GM23338 (cell line): ENCODE data around the gene PTPRC. TPM values are rescaled to one million over a fixed set of nuclear protein-coding genes. Genes with fewer than 3 reads are reported as not detected.

Source experiments
- ATAC-seq: fragments of 200-7000 bp; cut with Tn5 transposase; 3 replicates; pipeline ENCODE4 v1.9.1; 2020
- DNase-seq: peaks from one replicate; pipeline ENCODE4 v3.0.0-alpha.2; 2015; ENCODE audit warnings: low spot score
- H2AFZ ChIP-seq: fragments of 200-600 bp; sonication (generic); 2 replicates; pipeline ENCODE4 v1.8.0; 2016; ENCODE audit warnings: antibody characterized with exemption, mild to moderate bottlenecking, moderate library complexity
- H3F3A ChIP-seq: fragments of 200-600 bp; sonication (generic); replicated peaks from 2 replicates; pipeline ENCODE4 v1.8.0; 2017; ENCODE audit warnings: antibody characterized with exemption, mixed run types, low read depth
- H3K27ac ChIP-seq: fragments of 200-600 bp; sonication (generic); 2 replicates; pipeline ENCODE4 v1.6.1; 2016; ENCODE audit warnings: low read depth
- H3K27me3 ChIP-seq: fragments of 200-600 bp; sonication (generic); 2 replicates; pipeline ENCODE4 v1.8.0; 2016; ENCODE audit warnings: mild to moderate bottlenecking, mixed run types, moderate library complexity; ENCODE audit not compliant: insufficient read depth
- H3K36me3 ChIP-seq: fragments of 200-600 bp; sonication (generic); 2 replicates; pipeline ENCODE4 v1.8.0; 2016; ENCODE audit warnings: mild to moderate bottlenecking; ENCODE audit not compliant: insufficient read depth
- H3K4me1 ChIP-seq: fragments of 200-600 bp; sonication (generic); 2 replicates; pipeline ENCODE4 v1.8.0; 2016; ENCODE audit warnings: mild to moderate bottlenecking, moderate library complexity; ENCODE audit not compliant: insufficient read depth
- H3K4me2 ChIP-seq: fragments of 200-600 bp; sonication (generic); 2 replicates; pipeline ENCODE4 v1.7.1; 2017; ENCODE audit warnings: mixed run types
- H3K4me3 ChIP-seq: fragments of 200-600 bp; sonication (generic); 2 replicates; pipeline ENCODE4 v1.6.1; 2016; ENCODE audit warnings: mixed run types
- H3K79me2 ChIP-seq: fragments of 200-600 bp; sonication (generic); replicated peaks from 2 replicates; pipeline ENCODE4 v1.8.0; 2017; ENCODE audit warnings: mild to moderate bottlenecking; ENCODE audit not compliant: insufficient read depth
- H3K9me2 ChIP-seq: fragments of 200-600 bp; sonication (generic); 2 replicates; pipeline ENCODE4 v1.8.0; 2017; ENCODE audit not compliant: insufficient read depth
- H4K20me1 ChIP-seq: fragments of 200-600 bp; sonication (generic); replicated peaks from 2 replicates; pipeline ENCODE4 v1.8.0; 2017; ENCODE audit warnings: mild to moderate bottlenecking; ENCODE audit not compliant: insufficient read depth
- H3K27ac Mint-ChIP-seq: 2 replicates; pipeline ENCODE4 v1.8.0; 2020; ENCODE audit warnings: inconsistent platforms, mild to moderate bottlenecking, moderate library complexity, mixed read lengths
- H3K27me3 Mint-ChIP-seq: 3 replicates; pipeline ENCODE4 v1.8.0; 2022; ENCODE audit warnings: low read depth, mild to moderate bottlenecking, moderate library complexity, mixed read lengths, inconsistent platforms; ENCODE audit not compliant: insufficient read depth, poor library complexity
- H3K36me3 Mint-ChIP-seq: 3 replicates; pipeline ENCODE4 v1.8.0; 2021; ENCODE audit warnings: low read depth, mild to moderate bottlenecking, inconsistent platforms, moderate library complexity, mixed read lengths
- H3K4me1 Mint-ChIP-seq: 3 replicates; pipeline ENCODE4 v1.8.0; 2020; ENCODE audit warnings: mild to moderate bottlenecking, inconsistent platforms, mixed read lengths
- H3K4me3 Mint-ChIP-seq: 3 replicates; pipeline ENCODE4 v1.8.0; 2021; ENCODE audit warnings: moderate library complexity, mild to moderate bottlenecking, inconsistent platforms, mixed read lengths
- H3K9me3 Mint-ChIP-seq: 3 replicates; pipeline ENCODE4 v1.8.0; 2020; ENCODE audit warnings: moderate library complexity, mild to moderate bottlenecking, inconsistent platforms, mixed read lengths
- CREB1 ChIP-seq: fragments of 250-450 bp; sonication (Bioruptor Pico); IDR thresholded peaks from 2 replicates; pipeline ENCODE4 v1.5.0; 2020; ENCODE audit warnings: low read depth, mild to moderate bottlenecking, moderate library complexity
- CTCF ChIP-seq, 2 experiments: fragments of 200-600 bp in 1 of 2; sonication (generic) in 1 of 2; conservative IDR thresholded peaks; 2 replicates each; pipeline versions ENCODE4 v1.5.1 to v1.6.1; 2016 to 2017; ENCODE audit warnings: antibody characterized with exemption in 2 of 2, low read depth in 2 of 2, mild to moderate bottlenecking in 2 of 2, moderate library complexity in 1 of 2
- ETS1 ChIP-seq: IDR thresholded peaks from 2 replicates; pipeline ENCODE4 v1.6.1; 2016; ENCODE audit warnings: antibody characterized with exemption
- EZH2 ChIP-seq: fragments of 200-600 bp; sonication (generic); IDR thresholded peaks from one replicate; pipeline ENCODE4 v1.8.0; 2017; ENCODE audit warnings: antibody characterized with exemption, mild to moderate bottlenecking, low read depth; ENCODE audit not compliant: unreplicated experiment
- EZH2phosphoT487 ChIP-seq: fragments of 200-600 bp; sonication (generic); IDR thresholded peaks from one replicate; pipeline ENCODE4 v1.8.1; 2018; ENCODE audit warnings: antibody characterized with exemption; ENCODE audit not compliant: unreplicated experiment
- JUNB ChIP-seq: IDR thresholded peaks from one replicate; pipeline ENCODE4 v1.6.1; 2016; ENCODE audit warnings: antibody characterized with exemption; ENCODE audit not compliant: unreplicated experiment
- NANOG ChIP-seq: IDR thresholded peaks from 2 replicates; pipeline ENCODE4 v1.6.1; 2016; ENCODE audit warnings: antibody characterized with exemption, borderline replicate concordance
- POLR2AphosphoS5 ChIP-seq: IDR thresholded peaks from 2 replicates; pipeline ENCODE4 v1.6.1; 2016; ENCODE audit warnings: antibody characterized with exemption, low read depth
- REST ChIP-seq: IDR thresholded peaks from one replicate; pipeline ENCODE4 v1.6.1; 2018; ENCODE audit warnings: antibody characterized with exemption; ENCODE audit not compliant: unreplicated experiment
- STAT1 ChIP-seq: IDR thresholded peaks from one replicate; pipeline ENCODE4 v1.6.1; 2016; ENCODE audit warnings: antibody characterized with exemption; ENCODE audit not compliant: unreplicated experiment
- ZNF114 ChIP-seq: fragments of 250-450 bp; sonication (Bioruptor Pico); IDR thresholded peaks from 2 replicates; pipeline ENCODE4 v1.5.0; 2020; ENCODE audit warnings: mild to moderate bottlenecking, moderate library complexity
- ZNF331 ChIP-seq: fragments of 250-450 bp; sonication (Bioruptor Pico); IDR thresholded peaks from 2 replicates; pipeline ENCODE4 v1.5.0; 2020; ENCODE audit warnings: low read depth, mild to moderate bottlenecking, moderate library complexity
- ZNF462 ChIP-seq: fragments of 250-450 bp; sonication (Bioruptor Pico); IDR thresholded peaks from 2 replicates; pipeline ENCODE4 v1.5.0; 2020; ENCODE audit warnings: mild to moderate bottlenecking, moderate library complexity
- polyA plus RNA-seq: library from polyadenylated mRNA; unstranded; fragments of >200 nt; fragmentation: Nextera tagmentation; extraction: Ambion mirVana; gene quantifications from 2 replicates; pipeline ENCODE4 v1.2.1, GENCODE V29; 2016
- total RNA-seq: library from RNA; depleted of rRNA; stranded (reverse); fragments of >200 nt; shearing (Covaris generic); gene quantifications from 2 replicates; pipeline ENCODE4 v1.2.3, GENCODE V29; 2014

The PTPRC gene
- total and polyA plus RNA-seq, 2 experiments from 2014 or later: 0.10 to 0.52 TPM

GRCh38 chr1:198639671-198640143 lies 867 bp downstream of the PTPRC start:
- peaks cover 4% of the 10 kb centered on the region; the same call in 2 of the 3 replicates for H3K4me1 Mint-ChIP-seq

More at GRCh38 chr1:198639671-198640143, 867 bp downstream of the PTPRC start:
- no peak for TF ChIP-seq ETS1
- TF ChIP-seq ZNF114: no peak
- TF ChIP-seq CREB1: no peak
- no peak for TF ChIP-seq ZNF462 (CRISPR knock-in tag)
- TF ChIP-seq EZH2phosphoT487: no peak
- no peak for TF ChIP-seq EZH2
- no peak for TF ChIP-seq ZNF331
- no peak for TF ChIP-seq STAT1
- TF ChIP-seq JUNB: no peak
- no peak for TF ChIP-seq NANOG
- TF ChIP-seq REST: no peak
- TF ChIP-seq CTCF (conservative IDR thresholded peaks at IDR 0.05; ENCODE audit: low read depth in 2 of 2): no peak
- TF ChIP-seq POLR2AphosphoS5: no peak
- H3K4me1 ChIP-seq: no peaks in the 10 kb centered on the region
- no peaks in the 10 kb centered on the region for H3K9me3 Mint-ChIP-seq
- H3K9me2 ChIP-seq: no peaks in the 10 kb centered on the region
- no peaks in the 10 kb centered on the region for H3K79me2 ChIP-seq
- H3K27ac ChIP-seq: no peak overlapping the region
- no peaks in the 10 kb centered on the region for H4K20me1 ChIP-seq
- no peaks in the 10 kb centered on the region for H3K36me3 Mint-ChIP-seq
- no peaks in the 10 kb centered on the region for H3K27me3 ChIP-seq
- no peaks in the 10 kb centered on the region for H3K36me3 ChIP-seq
- no peaks in the 10 kb centered on the region for H3F3A ChIP-seq
- no peaks in the 10 kb centered on the region for H3K27me3 Mint-ChIP-seq
- no peak overlapping the region for H3K4me3 ChIP-seq
- no peak overlapping the region for H3K27ac Mint-ChIP-seq
- no peak for ATAC-seq
- no peak overlapping the region for H2AFZ ChIP-seq
- H3K4me2 ChIP-seq: no peak overlapping the region
- H3K4me3 Mint-ChIP-seq: no peak overlapping the region
- no peak for DNase-seq
